ENCODE data around the gene SHMT2.

SHMT2 gene

GRCh38 chr12:57190037-57190436, 39.5 kb upstream of the SHMT2 start:
- no peak for DNase-seq (ENCODE audit: low read depth)
- TF ChIP-seq MYC (IDR thresholded peaks at IDR 0.05; ENCODE audit: low read depth, low read length), result no peak
- no peak for TF ChIP-seq POLR2A (IDR thresholded peaks at IDR 0.05; ENCODE audit: extremely low read depth, insufficient read length)
- TF ChIP-seq MAX (IDR thresholded peaks at IDR 0.05; ENCODE audit: low read depth, low read length), result no peak
- no peak for TF ChIP-seq CTCF (IDR thresholded peaks at IDR 0.05; ENCODE audit: low read depth, low read length)

GRCh38 chr12:57190821-57191220, 38.7 kb upstream of the SHMT2 start:
- no peak for DNase-seq (ENCODE audit: low read depth)
- no peak overlapping the region for H3K4me3 ChIP-seq (ENCODE audit: low read depth, low read length)
- no peak for TF ChIP-seq POLR2A (IDR thresholded peaks at IDR 0.05; ENCODE audit: extremely low read depth, insufficient read length)
- no peak for TF ChIP-seq MAX (IDR thresholded peaks at IDR 0.05; ENCODE audit: low read depth, low read length)
- no peak for TF ChIP-seq MYC (IDR thresholded peaks at IDR 0.05; ENCODE audit: low read depth, low read length)
- TF ChIP-seq CTCF (IDR thresholded peaks at IDR 0.05; ENCODE audit: low read depth, low read length), result no peak

More at GRCh38 chr12:57190037-57190436, 39.5 kb upstream of the SHMT2 start:
- no peak overlapping the region for H3K4me3 ChIP-seq (ENCODE audit: low read depth, low read length)

- no peak overlapping the region for H3K4me3 ChIP-seq (ENCODE audit: low read depth, low read length)
- TF ChIP-seq MAX (IDR thresholded peaks at IDR 0.05; ENCODE audit: low read depth, low read length) (no peak), CTCF (IDR thresholded peaks at IDR 0.05; ENCODE audit: low read depth, low read length) (no peak), POLR2A (IDR thresholded peaks at IDR 0.05; ENCODE audit: extremely low read depth, insufficient read length) (no peak)
Measured at GRCh38 chr12:57191410-57191809, 38.1 kb upstream of the SHMT2 start.

GRCh38 chr12:57192920-57193319, 36.6 kb upstream of the SHMT2 start:
- no peak for TF ChIP-seq CTCF (IDR thresholded peaks at IDR 0.05; ENCODE audit: low read depth, low read length)
- no peak for TF ChIP-seq POLR2A (IDR thresholded peaks at IDR 0.05; ENCODE audit: extremely low read depth, insufficient read length)
- no peak for TF ChIP-seq MAX (IDR thresholded peaks at IDR 0.05; ENCODE audit: low read depth, low read length)
- TF ChIP-seq MYC (IDR thresholded peaks at IDR 0.05; ENCODE audit: low read depth, low read length), result no peak
- no peak for DNase-seq (ENCODE audit: low read depth)

More at GRCh38 chr12:57191410-57191809, 38.1 kb upstream of the SHMT2 start:
- no peak for DNase-seq (ENCODE audit: low read depth)

GRCh38 chr12:57193706-57194245, 35.7 kb upstream of the SHMT2 start:
- DNase-seq (ENCODE audit: low read depth), result no peak
- TF ChIP-seq POLR2A (IDR thresholded peaks at IDR 0.05; ENCODE audit: extremely low read depth, insufficient read length) (no peak), MAX (IDR thresholded peaks at IDR 0.05; ENCODE audit: low read depth, low read length) (no peak), MYC (IDR thresholded peaks at IDR 0.05; ENCODE audit: low read depth, low read length) (no peak), CTCF (IDR thresholded peaks at IDR 0.05; ENCODE audit: low read depth, low read length) (no peak)
- H3K4me3 ChIP-seq (ENCODE audit: low read depth, low read length), result no peak overlapping the region

More at GRCh38 chr12:57192920-57193319, 36.6 kb upstream of the SHMT2 start:
- no peak overlapping the region for H3K4me3 ChIP-seq (ENCODE audit: low read depth, low read length)

All from NB4 (cell line).